HepG2 (cell line): ENCODE measurements around the gene DNAJC30. TPM values are rescaled to one million over a fixed set of nuclear protein-coding genes. Genes with fewer than 3 reads are reported as not detected.
A peak's percentile ranks its signal among the peaks of the same experiment; 100 is the strongest.

Experiments
- ATAC-seq: fragments of 200-7000 bp; cut with Tn5 transposase; 3 replicates; pipeline ENCODE4 v1.9.1; 2020; ENCODE audit warnings: mild to moderate bottlenecking, moderate library complexity
- BruUV-seq: library from RNA; stranded (reverse); fragments of 400-500 nt; replicated peaks from 2 replicates; lab custom pipeline; 2021; lab: Mats Ljungman, UMichigan
- CTCF ChIA-PET: fragments of 300-600 bp; formaldehyde crosslinking; extraction: SDS; loops from one replicate; lab custom pipeline; 2021; ENCODE audit warnings: low total read pairs, inconsistent platforms, low intra/inter-chr PET ratio; lab: Yijun Ruan, JAX
- POLR2A ChIA-PET: fragments of 350-600 bp; sonication (Branson Sonifier 250); formaldehyde crosslinking; loops from one replicate; lab custom pipeline; 2020; ENCODE audit warnings: antibody characterized with exemption, inconsistent platforms; lab: Yijun Ruan, JAX
- DNase-seq: peaks from one replicate; pipeline ENCODE4 v3.0.0-alpha.2; 2015; ENCODE audit warnings: low spot score
- FAIRE-seq: peaks from 3 replicates; lab custom pipeline; 2011; peaks lifted over from hg19 to GRCh38; lab: Jason Lieb, UNC
- H2AFZ ChIP-seq: one replicate; pipeline ENCODE4 v1.6.1; 2011; ENCODE audit warnings: low read length, inconsistent platforms
- H3K27ac ChIP-seq: fragments of 300-600 bp; 3 replicates; pipeline ENCODE4 v1.8.0; 2011; ENCODE audit warnings: mixed run types, mild to moderate bottlenecking, mixed read lengths, low read length, inconsistent platforms; ENCODE audit not compliant: insufficient read depth; ENCODE audit errors: extremely low read length
- H3K27me3 ChIP-seq, 2 experiments: fragments of 200-600 bp in 1 of 2; 2 replicates in 1 of 2; 3 replicates in 1 of 2; pipeline versions ENCODE4 v1.6.0 to v1.8.0; 2011; ENCODE audit warnings: low read length in 2 of 2, mild to moderate bottlenecking in 2 of 2, moderate library complexity in 2 of 2, inconsistent platforms in 1 of 2; ENCODE audit not compliant: insufficient read depth in 2 of 2, control insufficient read depth in 1 of 2
- H3K36me3 ChIP-seq, 2 experiments: fragments of 200-600 bp in 1 of 2; replicated peaks in 1 of 2; 2 replicates in 1 of 2; 3 replicates in 1 of 2; pipeline versions ENCODE4 v1.5.1 to v1.8.0; 2011; ENCODE audit warnings: low read length in 2 of 2, inconsistent platforms in 1 of 2; ENCODE audit not compliant: insufficient read depth in 2 of 2, control insufficient read depth in 1 of 2
- H3K4me1 ChIP-seq: 2 replicates; pipeline ENCODE4 v1.5.1; 2012; ENCODE audit warnings: low read length, inconsistent platforms; ENCODE audit not compliant: insufficient read depth
- H3K4me2 ChIP-seq: 2 replicates; pipeline ENCODE4 v1.6.0; 2011; ENCODE audit warnings: low read depth, low read length, inconsistent platforms
- H3K4me3 ChIP-seq, 3 experiments: fragments of 200-600 bp in 1 of 3; sonication (generic), shearing (Covaris generic) in 1 of 3; replicated peaks in 1 of 3; 2 replicates each; pipeline ENCODE4 v1.5.1; 2011 to 2016; ENCODE audit warnings: low read length in 3 of 3, inconsistent platforms in 2 of 3, low read depth in 2 of 3, mild to moderate bottlenecking in 2 of 3, control low read depth in 1 of 3, mixed read lengths in 1 of 3; ENCODE audit not compliant: insufficient read depth in 1 of 3
- H3K79me2 ChIP-seq: one replicate; pipeline ENCODE4 v1.6.1; 2011; ENCODE audit warnings: low read length, inconsistent platforms; ENCODE audit not compliant: insufficient read depth
- H3K9ac ChIP-seq: 2 replicates; pipeline ENCODE4 v1.6.0; 2011; ENCODE audit warnings: mild to moderate bottlenecking, low read depth, low read length, inconsistent platforms; ENCODE audit not compliant: insufficient read depth
- H3K9me3 ChIP-seq: 2 replicates; pipeline ENCODE4 v1.5.1; 2012; ENCODE audit warnings: mild to moderate bottlenecking, low read length
- H4K20me1 ChIP-seq: 2 replicates; pipeline ENCODE4 v1.6.0; 2011; ENCODE audit warnings: inconsistent platforms, mild to moderate bottlenecking, low read length, moderate library complexity; ENCODE audit not compliant: insufficient read depth
- ATM ChIP-seq: fragments of 450-650 bp; IDR thresholded peaks from 2 replicates; pipeline ENCODE4 v1.7.1; 2017; ENCODE audit warnings: mild to moderate bottlenecking, borderline replicate concordance
- DNMT1 ChIP-seq: sonication (generic); formaldehyde crosslinking; IDR thresholded peaks from 2 replicates; pipeline ENCODE4 v1.5.1; 2020; ENCODE audit warnings: mild to moderate bottlenecking, missing genetic modification reagents
- HMG20B ChIP-seq: conservative IDR thresholded peaks from 2 replicates; pipeline ENCODE4 v1.6.1; 2016; ENCODE audit warnings: missing genetic modification reagents, missing compliant biosample characterization
- KDM5B ChIP-seq: sonication (generic); formaldehyde crosslinking; IDR thresholded peaks from 2 replicates; pipeline ENCODE4 v1.4.0; 2020; ENCODE audit warnings: missing genetic modification reagents, mild to moderate bottlenecking, borderline replicate concordance
- SCMH1 ChIP-seq: sonication (generic); formaldehyde crosslinking; IDR thresholded peaks from 2 replicates; pipeline ENCODE4 v1.9.0; 2021; ENCODE audit warnings: missing genetic modification reagents, mild to moderate bottlenecking, borderline replicate concordance
- ZFP1 ChIP-seq: IDR thresholded peaks from 2 replicates; pipeline ENCODE4 v1.6.1; 2016
- ZNF225 ChIP-seq: sonication (generic); formaldehyde crosslinking; IDR thresholded peaks from 2 replicates; pipeline ENCODE4 v1.4.0; 2020; ENCODE audit warnings: mild to moderate bottlenecking, missing genetic modification reagents
- WGBS: methylation state at CpG from one replicate; pipeline ENCODE4 v1.1.6; 2017; ENCODE audit warnings: low lambda C conversion rate; 5-methylcytosine and 5-hydroxymethylcytosine counted together
- in situ Hi-C: cut with HindIII; loops from 2 replicates; pipeline ENCODE4 v1.10.0; 2017; ENCODE audit warnings: low pct_unique_long_range_greater_than_20kb; ENCODE audit not compliant: extremely low pct_ligation_motif_present
- intact Hi-C: fragments of 100-400 bp; cut with micrococcal nuclease; formaldehyde crosslinking; loops from one replicate; pipeline ENCODE4 v1.10.0; 2022; ENCODE audit not compliant: unreplicated experiment
- polyA plus RNA-seq, 8 experiments: library from polyadenylated mRNA; depleted of rRNA in 3 of 8; stranded (reverse) in 7 of 8; unstranded in 1 of 8; fragments of >200 nt; fragmentation: Illumina TruSeq in 4 of 8; extraction: Trizol in 4 of 8; gene quantifications; 2 replicates each; pipeline versions ENCODE4 v1.2.1 to v1.2.3, GENCODE V29; 2011 to 2016; ENCODE audit warnings: low read depth in 4 of 8, missing spikeins in 1 of 8, mixed read lengths in 1 of 8; ENCODE audit not compliant: insufficient read depth in 1 of 8
- total RNA-seq, 5 experiments: library from RNA; depleted of rRNA; stranded (reverse); fragments of >200 nt; fragmentation: Illumina TruSeq; extraction: Trizol; gene quantifications; 2 replicates each; pipeline ENCODE4 v1.2.3, GENCODE V29; 2016; ENCODE audit warnings: low read depth in 1 of 5
- TF ChIP-seq, protein P1 (sequence below): sonication (generic); formaldehyde crosslinking; IDR thresholded peaks from 2 replicates; pipeline ENCODE4 v1.5.0; 2020; ENCODE audit warnings: mild to moderate bottlenecking, missing genetic modification reagents, borderline replicate concordance
- TF ChIP-seq, protein P2 (sequence below): IDR thresholded peaks from 2 replicates; pipeline ENCODE4 v1.6.1; 2016; ENCODE audit warnings: missing biosample characterization, missing genetic modification reagents, low read depth
- TF ChIP-seq, protein P3 (sequence below): sonication (generic); formaldehyde crosslinking; IDR thresholded peaks from 2 replicates; pipeline ENCODE4 v1.4.0; 2020; ENCODE audit warnings: mild to moderate bottlenecking, missing genetic modification reagents

DNAJC30 gene
- total and polyA plus RNA-seq, 2 of the 13 experiments (the other 11 are each of a cell fraction or from before 2014, with no cell fraction given): 3.3 to 3.8 TPM

DNA sequence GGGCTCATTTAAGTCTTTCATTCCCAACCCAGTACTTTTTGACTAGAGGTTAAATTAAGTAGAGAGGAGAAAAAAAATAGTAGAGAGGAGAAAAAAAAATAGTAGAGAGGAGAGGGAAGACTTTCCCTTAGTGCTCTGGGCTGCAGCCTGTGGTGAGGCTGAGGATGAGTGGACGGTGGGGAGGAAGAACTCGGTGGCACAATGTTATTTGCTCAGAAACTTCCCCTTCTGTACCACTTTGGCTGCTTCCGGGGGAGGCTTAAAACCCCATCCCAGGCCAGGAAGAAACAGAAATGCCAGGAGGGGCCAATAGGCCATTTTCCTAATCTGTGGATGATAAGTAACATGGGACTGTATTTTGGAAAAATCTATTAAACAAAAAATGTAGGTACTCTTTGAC is 44.3 kb downstream of the DNAJC30 start (continued):
- TF ChIP-seq, protein P1, sequence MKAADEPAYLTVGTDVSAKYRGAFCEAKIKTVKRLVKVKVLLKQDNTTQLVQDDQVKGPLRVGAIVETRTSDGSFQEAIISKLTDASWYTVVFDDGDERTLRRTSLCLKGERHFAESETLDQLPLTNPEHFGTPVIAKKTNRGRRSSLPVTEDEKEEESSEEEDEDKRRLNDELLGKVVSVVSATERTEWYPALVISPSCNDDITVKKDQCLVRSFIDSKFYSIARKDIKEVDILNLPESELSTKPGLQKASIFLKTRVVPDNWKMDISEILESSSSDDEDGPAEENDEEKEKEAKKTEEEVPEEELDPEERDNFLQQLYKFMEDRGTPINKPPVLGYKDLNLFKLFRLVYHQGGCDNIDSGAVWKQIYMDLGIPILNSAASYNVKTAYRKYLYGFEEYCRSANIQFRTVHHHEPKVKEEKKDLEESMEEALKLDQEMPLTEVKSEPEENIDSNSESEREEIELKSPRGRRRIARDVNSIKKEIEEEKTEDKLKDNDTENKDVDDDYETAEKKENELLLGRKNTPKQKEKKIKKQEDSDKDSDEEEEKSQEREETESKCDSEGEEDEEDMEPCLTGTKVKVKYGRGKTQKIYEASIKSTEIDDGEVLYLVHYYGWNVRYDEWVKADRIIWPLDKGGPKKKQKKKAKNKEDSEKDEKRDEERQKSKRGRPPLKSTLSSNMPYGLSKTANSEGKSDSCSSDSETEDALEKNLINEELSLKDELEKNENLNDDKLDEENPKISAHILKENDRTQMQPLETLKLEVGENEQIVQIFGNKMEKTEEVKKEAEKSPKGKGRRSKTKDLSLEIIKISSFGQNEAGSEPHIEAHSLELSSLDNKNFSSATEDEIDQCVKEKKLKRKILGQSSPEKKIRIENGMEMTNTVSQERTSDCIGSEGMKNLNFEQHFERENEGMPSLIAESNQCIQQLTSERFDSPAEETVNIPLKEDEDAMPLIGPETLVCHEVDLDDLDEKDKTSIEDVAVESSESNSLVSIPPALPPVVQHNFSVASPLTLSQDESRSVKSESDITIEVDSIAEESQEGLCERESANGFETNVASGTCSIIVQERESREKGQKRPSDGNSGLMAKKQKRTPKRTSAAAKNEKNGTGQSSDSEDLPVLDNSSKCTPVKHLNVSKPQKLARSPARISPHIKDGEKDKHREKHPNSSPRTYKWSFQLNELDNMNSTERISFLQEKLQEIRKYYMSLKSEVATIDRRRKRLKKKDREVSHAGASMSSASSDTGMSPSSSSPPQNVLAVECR (CRISPR knock-in tag): no peak
- TF ChIP-seq DNMT1 (CRISPR knock-in tag) (no peak), SCMH1 (CRISPR knock-in tag) (no peak), ZFP1 (CRISPR knock-in tag) (no peak)
- TF ChIP-seq, protein P2, sequence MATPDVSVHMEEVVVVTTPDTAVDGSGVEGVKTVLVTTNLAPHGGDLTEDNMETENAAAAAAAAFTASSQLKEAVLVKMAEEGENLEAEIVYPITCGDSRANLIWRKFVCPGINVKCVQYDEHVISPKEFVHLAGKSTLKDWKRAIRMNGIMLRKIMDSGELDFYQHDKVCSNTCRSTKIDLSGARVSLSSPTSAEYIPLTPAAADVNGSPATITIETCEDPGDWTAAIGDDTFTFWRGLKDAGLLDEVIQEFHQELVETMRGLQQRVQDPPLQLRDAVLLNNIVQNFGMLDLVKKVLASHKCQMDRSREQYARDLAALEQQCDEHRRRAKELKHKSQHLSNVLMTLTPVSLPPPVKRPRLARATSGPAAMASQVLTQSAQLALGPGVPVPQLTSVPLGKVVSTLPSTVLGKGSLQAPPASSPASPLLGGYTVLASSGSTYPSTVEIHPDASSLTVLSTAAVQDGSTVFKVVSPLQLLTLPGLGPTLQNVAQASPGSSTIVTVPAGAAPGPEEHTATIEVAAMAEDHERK (CRISPR knock-in tag): no peak

DNA sequence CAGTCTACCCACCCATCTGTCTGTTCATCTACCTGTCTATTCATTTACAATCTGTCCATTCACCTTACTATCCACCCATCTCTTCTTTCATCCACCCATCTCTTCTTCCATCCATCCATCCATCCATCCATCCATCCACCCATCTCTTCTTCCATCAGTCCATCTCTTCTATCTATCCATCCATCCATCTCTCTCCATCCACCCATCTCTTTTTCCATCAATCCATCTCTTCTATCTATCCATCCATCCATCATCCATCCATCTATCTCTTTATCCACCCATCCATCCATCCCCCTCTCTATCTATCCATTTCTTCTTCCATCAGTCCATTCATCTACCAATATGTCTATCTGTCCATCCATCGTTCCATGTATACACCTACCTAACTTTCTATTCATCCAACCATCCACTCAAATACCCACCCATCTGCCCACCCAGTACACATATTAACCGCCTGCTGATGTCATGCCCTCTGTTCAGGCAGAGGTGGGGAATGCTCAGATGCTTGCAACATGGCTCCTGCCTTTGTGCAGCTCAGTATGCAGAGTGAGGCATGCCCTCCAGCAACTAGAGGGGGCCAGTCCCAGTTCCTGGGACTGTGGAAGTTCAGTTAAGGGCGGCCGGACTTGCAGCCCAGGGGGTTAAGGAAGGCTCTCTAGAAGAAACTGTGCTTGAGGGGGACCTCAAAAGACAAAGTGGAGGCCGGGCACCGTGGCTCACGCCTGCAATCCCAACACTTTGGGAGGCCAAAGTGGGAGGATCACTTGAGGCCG is 47.6 kb downstream of the DNAJC30 start:
- ATAC-seq (no peak), FAIRE-seq (no peak), DNase-seq (no peak)
- H3K79me2 ChIP-seq: no peaks in the 10 kb centered on the region
- H3K27me3 ChIP-seq: no peaks in the 10 kb centered on the region
- over 99% methylated on average over 8 of the region's 8 CpGs for WGBS
- no peak overlapping the region for H3K9ac ChIP-seq
- H2AFZ ChIP-seq: no peak overlapping the region
- CTCF ChIA-PET: no interaction called here
- BruUV-seq: no TSS peak
- in situ Hi-C loops: no loop called here
- no peaks in the 10 kb centered on the region for H4K20me1 ChIP-seq
- H3K4me2 ChIP-seq: no peak overlapping the region
- H3K27ac ChIP-seq: no peak overlapping the region
- H3K9me3 ChIP-seq: no peaks in the 10 kb centered on the region
- H3K4me1 ChIP-seq: no peaks in the 10 kb centered on the region
- H3K36me3 ChIP-seq: no peaks in the 10 kb centered on the region
- POLR2A ChIA-PET: interaction anchor here (1.0 to 1.5 kb wide), 3 partner anchors 11 to 29 kb away, joined by 3 to 5 read pairs (median 4); partner anchors contain the start of gene MLXIPL
- no peak for TF ChIP-seq KDM5B (CRISPR knock-in tag)
- no peak for TF ChIP-seq HMG20B
- peak; percentile 30; the same call in 1 of the 2 replicates for TF ChIP-seq ATM
- TF ChIP-seq, protein P3, sequence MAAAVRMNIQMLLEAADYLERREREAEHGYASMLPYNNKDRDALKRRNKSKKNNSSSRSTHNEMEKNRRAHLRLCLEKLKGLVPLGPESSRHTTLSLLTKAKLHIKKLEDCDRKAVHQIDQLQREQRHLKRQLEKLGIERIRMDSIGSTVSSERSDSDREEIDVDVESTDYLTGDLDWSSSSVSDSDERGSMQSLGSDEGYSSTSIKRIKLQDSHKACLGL (CRISPR knock-in tag): no peak
- no peak for TF ChIP-seq ZNF225 (CRISPR knock-in tag)
- TF ChIP-seq, all 625 proteins: peak for 1
- no peak overlapping the region for H3K4me3 ChIP-seq
- intact Hi-C loops: no loop called here
